Activated effector memory CD4-positive, alpha-beta T cell treated with anti-CD3 and anti-CD28 coated beads, Interleukin-2, amount 50 U/mL, for 16 hours (primary cell): ENCODE measurements around the gene SEZ6L2.
"Not testable (repeated sequence)": the region's sequence is repeated elsewhere in the genome, so short reads cannot be mapped to it uniquely, and the experiment has no call there.

Experiments
- DNase-seq: peaks from one replicate; pipeline ENCODE4 v3.0.0-alpha.2; 2020

The SEZ6L2 gene

GRCh38 chr16:29849505-29849904, 49.8 kb downstream of the SEZ6L2 start:
- no peak for DNase-seq

DNA sequence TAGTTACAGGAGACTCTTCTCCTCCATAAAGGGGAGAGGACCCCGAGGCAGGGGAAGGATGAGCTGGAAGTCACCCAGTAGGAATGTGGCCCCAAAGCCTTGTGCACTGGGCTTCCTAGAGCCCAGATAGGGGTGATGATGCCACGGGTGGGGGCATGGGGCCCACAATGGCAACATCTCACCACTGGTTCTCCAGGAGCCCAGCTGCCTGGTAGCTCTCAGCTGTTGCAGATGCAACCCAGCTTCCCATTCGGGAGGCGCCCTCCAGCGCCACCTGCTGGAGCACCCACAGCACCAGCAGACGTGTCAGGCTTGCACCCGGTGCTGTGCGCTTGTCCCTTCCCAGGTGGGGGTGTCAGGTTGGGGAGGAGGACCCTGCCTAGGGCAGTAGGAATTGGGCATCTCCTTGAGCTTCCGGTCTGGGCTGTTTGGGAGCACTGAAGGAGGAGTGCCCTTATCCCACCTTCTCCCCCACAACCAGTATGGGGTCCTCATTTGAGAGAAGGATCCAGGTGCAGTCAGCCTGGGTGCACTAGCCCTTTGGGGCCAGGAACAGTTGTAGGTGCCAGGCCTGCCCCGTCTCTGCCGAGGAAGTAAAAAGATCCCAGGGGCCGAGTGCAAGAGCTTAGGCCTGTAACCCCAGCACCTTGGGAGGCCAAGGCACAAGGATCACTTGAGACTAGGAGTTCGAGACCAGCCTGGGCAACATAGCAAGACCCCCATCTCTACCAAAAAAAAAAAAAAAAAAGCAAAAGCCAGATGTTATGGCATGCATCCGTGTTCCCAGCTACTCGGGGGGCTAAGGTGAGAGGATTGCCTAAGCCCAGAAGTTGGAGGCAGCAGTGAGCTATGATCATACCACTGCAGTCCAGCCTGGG, 50.7 kb downstream of the SEZ6L2 start:
- DNase-seq: peak; percentile 92

DNA sequence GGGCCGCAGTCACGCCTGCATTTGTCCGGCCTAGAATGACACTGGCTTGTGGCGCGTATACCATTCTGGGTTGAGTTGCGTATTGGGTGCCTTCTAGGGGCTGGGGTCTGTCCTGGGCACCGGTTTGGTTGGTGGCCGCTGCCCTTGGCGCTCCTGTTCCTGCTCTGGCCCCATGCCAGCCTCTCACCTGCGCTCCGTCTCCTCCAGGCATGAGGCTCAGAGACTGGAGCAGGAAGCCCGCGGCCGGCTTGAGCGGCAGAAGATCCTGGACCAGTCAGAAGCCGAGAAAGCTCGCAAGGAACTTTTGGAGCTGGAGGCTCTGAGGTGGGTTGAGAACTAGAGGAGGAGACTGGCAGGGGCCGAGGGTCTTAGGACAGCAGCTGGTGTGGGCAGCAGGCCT, 53.7 kb downstream of the SEZ6L2 start:
- DNase-seq: no peak

- DNase-seq: no peak
Observed at GRCh38 chr16:29844575-29845331, 54.6 kb downstream of the SEZ6L2 start.

GRCh38 chr16:29843931-29844330, 55.4 kb downstream of the SEZ6L2 start:
- no peak for DNase-seq

DNA sequence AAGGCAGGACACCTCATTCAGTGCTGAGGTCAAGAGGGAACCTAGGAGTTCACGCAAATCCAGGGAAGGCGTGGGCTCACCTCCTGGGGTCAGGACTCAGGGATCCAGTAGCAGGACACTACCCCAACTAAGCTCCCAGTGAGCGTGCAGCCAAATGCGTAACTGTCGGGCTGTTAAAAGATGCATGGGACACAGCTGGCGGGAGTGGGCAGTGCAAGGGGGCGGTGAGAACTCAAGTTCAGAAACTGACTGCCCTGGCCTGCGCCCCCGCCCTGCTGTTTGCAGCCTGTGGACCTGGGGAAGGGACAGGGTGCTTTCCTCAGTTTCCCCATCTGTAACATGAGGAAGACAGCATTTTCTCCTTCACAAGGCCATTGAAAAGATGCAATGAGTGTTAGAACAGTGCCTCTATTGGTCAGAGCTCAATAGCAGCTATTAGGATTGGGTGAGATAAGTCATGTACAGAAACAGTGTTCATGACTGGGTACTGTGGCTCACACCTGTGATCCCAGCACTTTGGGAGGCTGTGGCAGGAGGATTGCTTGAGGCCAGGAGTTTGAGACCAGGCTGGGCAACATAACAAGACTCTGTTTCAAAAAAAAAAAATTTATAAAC, 56.5 kb downstream of the SEZ6L2 start:
- DNase-seq: no peak

GRCh38 chr16:29841631-29842030, 57.7 kb downstream of the SEZ6L2 start:
- DNase-seq: no peak

DNA sequence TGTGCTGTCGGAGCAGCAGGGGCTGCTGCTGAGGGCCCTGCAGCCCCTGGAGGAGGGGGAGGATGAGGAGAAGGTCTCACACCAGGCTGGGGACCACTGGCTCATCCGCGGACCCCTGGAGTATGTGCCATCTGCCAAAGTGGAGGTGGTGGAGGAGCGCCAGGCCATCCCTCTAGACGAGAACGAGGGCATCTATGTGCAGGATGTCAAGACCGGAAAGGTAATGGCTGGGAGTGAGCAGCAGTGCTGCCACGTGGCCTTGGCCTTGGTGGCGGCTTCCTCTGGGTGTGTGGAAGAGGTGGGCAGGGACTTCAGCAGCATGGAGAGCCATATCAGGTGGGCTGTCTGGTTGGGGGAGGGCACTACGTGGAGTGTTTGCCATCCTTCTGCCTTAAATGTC, 59.1 kb downstream of the SEZ6L2 start:
- DNase-seq: no peak

DNA sequence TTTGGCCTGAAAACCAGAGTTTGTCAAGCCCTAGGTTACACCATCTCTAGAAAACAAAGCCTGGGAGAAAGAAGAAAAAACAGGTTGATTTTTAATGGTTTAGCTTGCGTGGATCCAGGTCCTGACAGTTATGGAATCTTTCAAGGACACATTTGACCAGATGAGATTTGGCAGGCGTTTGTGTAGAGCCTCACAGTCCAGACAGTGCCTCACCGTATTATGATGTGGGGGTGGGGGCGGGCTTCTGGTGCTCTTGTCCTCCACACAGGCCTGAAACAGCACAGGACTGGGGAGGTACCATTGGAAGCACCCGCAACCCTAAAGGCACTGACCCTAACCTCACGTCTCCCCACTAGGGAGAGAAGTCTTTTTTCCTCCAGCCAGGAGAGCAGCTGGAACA, 59.5 kb downstream of the SEZ6L2 start:
- no peak for DNase-seq

- DNase-seq: no peak
Observed at GRCh38 chr16:29837841-29838240, 61.5 kb downstream of the SEZ6L2 start.

- no peak for DNase-seq
Observed at GRCh38 chr16:29836623-29837022, 62.7 kb downstream of the SEZ6L2 start.

DNA sequence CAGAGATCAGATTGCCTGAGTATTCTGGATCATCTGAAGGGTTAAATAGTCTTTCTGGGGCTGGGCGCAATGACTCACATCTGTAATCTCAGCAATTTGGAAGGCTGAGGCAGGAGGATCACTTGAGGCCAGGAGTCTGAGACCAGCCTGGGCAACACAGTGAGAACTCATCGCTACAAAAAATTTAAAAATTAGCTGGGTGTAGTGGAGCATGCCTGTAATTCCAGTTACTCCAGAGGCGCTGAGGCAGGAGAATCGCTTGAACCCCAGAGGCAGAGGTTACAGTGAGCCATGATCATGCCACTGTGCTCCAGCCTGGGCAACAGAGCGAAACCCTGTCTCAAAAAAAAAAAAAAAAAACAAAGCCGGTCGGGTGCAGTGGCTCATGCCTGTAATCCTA, 63.4 kb downstream of the SEZ6L2 start:
- DNase-seq: no peak

DNA sequence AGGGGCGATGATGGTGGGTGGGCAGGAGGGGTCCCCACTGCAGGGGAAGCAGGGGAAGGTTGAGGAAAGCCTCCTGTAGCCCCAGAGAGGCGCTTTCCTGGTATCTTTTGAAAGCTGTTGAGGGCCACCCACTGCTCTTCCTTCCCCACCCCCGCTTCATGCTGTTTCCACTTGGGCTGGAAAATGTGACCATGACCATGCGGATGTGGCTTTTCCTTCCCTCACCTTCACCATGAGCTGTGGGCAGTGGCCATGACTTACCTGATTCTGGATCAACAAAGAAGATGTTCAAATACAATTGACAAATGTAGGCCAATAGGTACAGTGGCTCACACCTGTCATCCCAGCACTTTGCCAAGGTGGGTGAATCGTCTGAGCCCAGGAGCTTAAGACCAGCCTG, 65.3 kb downstream of the SEZ6L2 start:
- DNase-seq: no peak

DNA sequence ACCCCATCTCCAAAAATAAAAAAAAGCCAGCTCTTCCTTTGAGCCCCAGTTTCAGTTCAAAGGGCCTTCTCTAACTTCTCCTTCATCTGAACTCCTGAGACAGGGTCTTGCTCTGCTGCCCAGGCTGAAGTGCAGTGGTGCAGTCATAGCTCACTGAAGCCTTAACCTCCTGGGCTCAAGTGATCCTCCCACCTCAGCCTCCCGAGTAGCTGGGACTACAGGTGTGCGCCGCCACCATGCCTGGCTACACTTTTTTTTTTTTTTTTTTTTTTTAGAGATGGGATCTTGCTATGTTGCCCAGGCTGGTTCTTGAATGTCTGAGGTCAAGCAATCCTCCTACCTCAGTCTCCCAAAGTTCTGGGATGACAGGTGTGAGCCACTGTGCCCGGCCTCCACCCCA, 66.1 kb downstream of the SEZ6L2 start:
- not testable (repeated sequence) for DNase-seq

- no peak for DNase-seq
Observed at GRCh38 chr16:29831490-29831889, 67.9 kb downstream of the SEZ6L2 start.

GRCh38 chr16:29830774-29831173, 68.6 kb downstream of the SEZ6L2 start:
- DNase-seq: no peak

DNA sequence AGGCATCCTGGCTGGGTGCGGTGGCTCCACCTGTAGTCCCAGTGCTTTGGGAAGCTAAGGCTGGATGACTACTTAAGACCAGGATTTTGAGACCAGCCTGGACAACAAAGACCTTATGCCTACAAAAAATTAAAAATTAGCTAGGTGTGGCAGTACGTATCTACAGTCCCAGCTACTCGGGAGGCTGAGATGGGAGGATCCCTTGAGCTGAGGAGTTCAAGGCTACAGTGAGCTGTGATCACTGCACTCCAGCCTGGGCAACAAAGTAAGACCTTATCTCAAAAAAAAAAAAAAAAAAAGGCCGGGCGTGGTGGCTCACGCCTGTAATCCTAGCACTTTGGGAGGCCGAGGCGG, 73.0 kb downstream of the SEZ6L2 start:
- no peak for DNase-seq

GRCh38 chr16:29825145-29826044, 74.0 kb downstream of the SEZ6L2 start:
- DNase-seq: peak; percentile 78

DNA sequence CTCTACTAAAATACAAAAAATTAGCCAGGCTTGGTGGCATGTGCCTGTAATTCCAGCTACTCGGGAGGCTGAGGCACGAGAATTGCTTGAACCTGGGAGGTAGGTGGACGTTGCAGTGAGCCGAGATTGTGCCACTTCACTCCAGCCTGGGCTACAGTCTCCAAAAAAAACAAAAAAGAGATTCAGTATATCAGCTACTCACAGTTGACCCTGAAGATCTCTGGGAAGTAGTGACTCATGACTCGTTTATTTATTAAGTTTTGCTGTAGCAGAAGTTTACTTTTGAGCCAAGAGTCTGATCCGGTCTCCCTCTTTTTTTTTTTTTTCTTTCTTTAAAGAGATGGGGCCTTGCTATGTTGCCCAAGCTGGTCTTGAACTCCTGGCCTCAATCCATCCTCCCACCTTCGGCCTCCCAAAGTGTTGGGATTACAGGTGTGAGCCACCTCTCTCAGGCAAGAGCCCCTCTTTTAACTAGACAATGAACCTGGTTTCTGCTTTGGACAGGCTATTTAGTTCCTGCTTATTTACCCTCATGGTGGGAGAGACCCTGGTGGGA, 74.7 kb downstream of the SEZ6L2 start:
- DNase-seq: no peak

GRCh38 chr16:29821643-29822115, 77.7 kb downstream of the SEZ6L2 start:
- no peak for DNase-seq
